Lower leg skin (tissue), 3 donors: ENCODE measurements around the gene CLEC3B.

ENCODE experiments used
- CTCF ChIP-seq, 3 donors: fragments of 450-650 bp; IDR thresholded peaks; one replicate each; pipeline ENCODE4 v1.5.1; 2016; ENCODE audit warnings: antibody characterized with exemption in 3 of 3, mild to moderate bottlenecking in 3 of 3, moderate library complexity in 2 of 3
- POLR2A ChIP-seq, 2 donors: fragments of 450-650 bp; IDR thresholded peaks; one replicate each; pipeline ENCODE4 v1.6.1; 2016 to 2017; ENCODE audit warnings: antibody characterized with exemption in 2 of 2, mild to moderate bottlenecking in 1 of 2, moderate library complexity in 1 of 2

GRCh38 chr3:45055032-45055410 is 28.9 kb downstream of the CLEC3B start:
- TF ChIP-seq POLR2A (IDR thresholded peaks at IDR 0.05) (no peak), CTCF (IDR thresholded peaks at IDR 0.05) (no peak)
